Uterus (tissue), 4 donors: Measurements from ENCODE around the gene GPM6B. TPM values are rescaled to one million over a fixed set of nuclear protein-coding genes. Genes with fewer than 3 reads are reported as not detected.

Source experiments
- DNase-seq, 2 donors: peaks; one replicate each; pipeline ENCODE4 v3.0.0-alpha.2; 2019 to 2020
- H3K27ac ChIP-seq, 2 donors: fragments of 200-600 bp; sonication (generic); 1 replicate in 1 of 2; 2 replicates in 1 of 2; pipeline ENCODE4 v1.5.1; 2016 to 2018
- H3K27me3 ChIP-seq, 2 donors: fragments of 200-600 bp; sonication (generic); one replicate each; pipeline ENCODE4 v1.5.1; 2018 to 2019; ENCODE audit warnings: control low read depth in 1 of 2
- H3K36me3 ChIP-seq, 2 donors: fragments of 200-600 bp; sonication (generic); one replicate each; pipeline ENCODE4 v1.5.1; 2019; ENCODE audit warnings: control low read depth in 1 of 2
- H3K4me1 ChIP-seq, 2 donors: fragments of 200-600 bp; sonication (generic); one replicate each; pipeline ENCODE4 v1.5.1; 2018 to 2019; ENCODE audit warnings: control low read depth in 1 of 2
- H3K4me3 ChIP-seq, 2 donors: fragments of 200-600 bp; sonication (generic); 1 replicate in 1 of 2; 2 replicates in 1 of 2; pipeline ENCODE4 v1.5.1; 2018 to 2019; ENCODE audit warnings: mild to moderate bottlenecking in 1 of 2
- H3K9me3 ChIP-seq, 2 donors: fragments of 200-600 bp; sonication (generic); one replicate each; pipeline ENCODE4 v1.5.1; 2019; ENCODE audit warnings: control low read depth in 1 of 2
- CTCF ChIP-seq, 4 experiments: fragments of 200-600 bp in 2 of 4; fragments of 450-650 bp in 2 of 4; sonication (generic) in 2 of 4; IDR thresholded peaks; one replicate each; pipeline ENCODE4 v1.5.1; 2016 to 2019; ENCODE audit warnings: antibody characterized with exemption in 4 of 4, mild to moderate bottlenecking in 2 of 4, moderate library complexity in 1 of 4
- POLR2A ChIP-seq, 2 donors: fragments of 450-650 bp; IDR thresholded peaks; one replicate each; pipeline ENCODE4 v1.6.1; 2016; ENCODE audit warnings: antibody characterized with exemption in 2 of 2, mild to moderate bottlenecking in 1 of 2, moderate library complexity in 1 of 2
- intact Hi-C: fragments of 100-400 bp; cut with DNase I; formaldehyde crosslinking; loops from one replicate; pipeline ENCODE4 v1.15.1; 2023; ENCODE audit warnings: low total_unique reads
- total RNA-seq, 4 donors: library from RNA; depleted of rRNA in 3 of 4; stranded (reverse); fragments of >200 nt in 3 of 4; gene quantifications; one replicate each; pipeline versions ENCODE4 v1.1.0 to v1.2.4, GENCODE V29; 2014 to 2023
- donor health status: DM: yes; HTN: yes; CAD: no.

The GPM6B gene
- total RNA-seq, 4 donors from 2014 or later: 0.59 to 44.1 (median 4.3) TPM

GRCh38 chrX:13855689-13856450, 39.0 kb upstream of the GPM6B start:
- Histone ChIP-seq H3K27ac (no peak overlapping the region), H3K36me3 (no peaks in the 10 kb centered on the region), H3K4me1 (no peaks in the 10 kb centered on the region), H3K4me3 (no peak overlapping the region), H3K9me3 (no peaks in the 10 kb centered on the region), H3K27me3 (no peaks in the 10 kb centered on the region)
- DNase-seq: no peak
- intact Hi-C loops: no loop called here
- TF ChIP-seq POLR2A (IDR thresholded peaks at IDR 0.05): no peak
- TF ChIP-seq CTCF (IDR thresholded peaks at IDR 0.05): no peak

GRCh38 chrX:13854003-13854402, 37.1 kb upstream of the GPM6B start:
- intact Hi-C loops: no loop called here
- no peaks in the 10 kb centered on the region for H3K9me3 ChIP-seq
- H3K36me3 ChIP-seq: no peaks in the 10 kb centered on the region
- TF ChIP-seq POLR2A (IDR thresholded peaks at IDR 0.05) (no peak), CTCF (IDR thresholded peaks at IDR 0.05) (no peak)
- DNase-seq: no peak
- no peaks in the 10 kb centered on the region for H3K4me1 ChIP-seq
- no peak overlapping the region for H3K4me3 ChIP-seq
- H3K27ac ChIP-seq: no peak overlapping the region
- H3K27me3 ChIP-seq: no peaks in the 10 kb centered on the region

GRCh38 chrX:13852001-13852695, 35.3 kb upstream of the GPM6B start:
- no peak overlapping the region for H3K27ac ChIP-seq
- H3K4me1 ChIP-seq: no peaks in the 10 kb centered on the region
- TF ChIP-seq POLR2A (IDR thresholded peaks at IDR 0.05): no peak
- no peak for TF ChIP-seq CTCF (IDR thresholded peaks at IDR 0.05)
- no peak for DNase-seq
- no peaks in the 10 kb centered on the region for H3K27me3 ChIP-seq
- H3K9me3 ChIP-seq: no peaks in the 10 kb centered on the region
- intact Hi-C loops: no loop called here
- H3K36me3 ChIP-seq: no peaks in the 10 kb centered on the region
- H3K4me3 ChIP-seq: no peak overlapping the region

GRCh38 chrX:13845721-13846378, 29.0 kb upstream of the GPM6B start:
- H3K9me3 ChIP-seq: no peaks in the 10 kb centered on the region
- DNase-seq: no peak
- no peak overlapping the region for H3K27ac ChIP-seq
- H3K4me3 ChIP-seq: no peak overlapping the region
- intact Hi-C loops: no loop called here
- H3K27me3 ChIP-seq: no peaks in the 10 kb centered on the region
- H3K4me1 ChIP-seq: no peaks in the 10 kb centered on the region
- no peak for TF ChIP-seq CTCF (IDR thresholded peaks at IDR 0.05)
- TF ChIP-seq POLR2A (IDR thresholded peaks at IDR 0.05): no peak
- no peaks in the 10 kb centered on the region for H3K36me3 ChIP-seq
